SW480 (cell line): ENCODE data around the gene RAB3B.
"Not testable (repeated sequence)": the region's sequence is repeated elsewhere in the genome, so short reads cannot be mapped to it uniquely, and the experiment has no call there.

Source experiments
- DNase-seq: peaks from one replicate; pipeline ENCODE4 v3.0.0-alpha.2; 2016; ENCODE audit warnings: low spot score

Gene RAB3B

DNA sequence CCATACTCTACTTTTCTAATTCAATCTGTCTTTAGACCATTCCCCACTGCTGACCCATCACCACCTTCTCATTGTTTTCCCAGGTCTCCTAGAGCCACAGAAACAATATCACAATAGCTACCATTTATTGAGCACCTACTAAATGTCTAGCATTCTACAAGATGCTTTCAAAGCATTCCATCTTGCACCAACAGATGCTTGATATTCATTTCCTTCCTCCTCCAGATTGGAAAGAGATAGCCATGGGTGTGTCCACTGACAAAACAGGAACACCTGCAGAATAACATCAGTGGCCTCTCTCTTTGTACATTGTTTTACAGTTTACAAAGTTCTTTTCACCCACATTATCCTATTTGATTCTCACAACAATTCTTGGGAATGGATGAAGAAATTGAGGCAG, 2.2 kb downstream of the RAB3B start:
- no peak for DNase-seq

DNA sequence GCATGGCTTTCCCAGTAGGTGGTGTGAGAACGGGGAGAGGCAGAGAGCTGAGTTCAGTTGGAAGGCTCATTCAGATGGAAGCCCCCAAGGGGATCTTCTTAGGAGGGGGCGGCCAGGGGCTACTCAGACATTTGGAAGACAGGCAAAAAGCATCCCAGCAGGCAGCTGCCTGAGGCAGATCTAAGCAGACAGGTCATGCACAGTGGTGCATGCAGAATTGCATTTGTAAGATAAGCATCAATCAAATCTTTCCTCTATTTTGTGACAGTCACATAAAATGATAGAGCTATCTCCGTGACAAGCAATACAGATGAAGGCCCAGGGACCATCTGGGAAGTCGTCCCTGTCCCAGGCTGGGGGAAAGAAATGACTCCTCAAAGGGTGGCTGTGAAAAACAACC, 3.8 kb downstream of the RAB3B start:
- no peak for DNase-seq

DNA sequence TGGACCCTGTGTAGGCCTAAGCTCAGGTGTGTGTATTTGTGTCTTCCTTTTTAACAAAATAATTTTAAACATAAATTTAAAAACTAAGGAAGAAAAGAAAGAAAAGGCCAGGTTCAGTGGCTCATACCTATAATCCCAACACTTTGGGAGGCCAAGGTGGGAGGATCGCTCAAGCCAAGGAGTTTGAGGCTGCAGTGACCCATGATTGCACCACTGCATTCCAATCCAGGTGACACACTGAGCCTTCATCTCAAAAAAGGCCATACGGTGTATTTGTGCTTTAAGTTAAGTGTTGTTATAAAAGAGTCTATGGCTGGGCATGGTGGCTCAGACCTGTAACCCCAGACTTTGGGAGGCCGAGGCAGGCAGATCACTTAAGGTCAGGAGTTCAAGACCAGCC, 8.3 kb downstream of the RAB3B start:
- no peak for DNase-seq

DNA sequence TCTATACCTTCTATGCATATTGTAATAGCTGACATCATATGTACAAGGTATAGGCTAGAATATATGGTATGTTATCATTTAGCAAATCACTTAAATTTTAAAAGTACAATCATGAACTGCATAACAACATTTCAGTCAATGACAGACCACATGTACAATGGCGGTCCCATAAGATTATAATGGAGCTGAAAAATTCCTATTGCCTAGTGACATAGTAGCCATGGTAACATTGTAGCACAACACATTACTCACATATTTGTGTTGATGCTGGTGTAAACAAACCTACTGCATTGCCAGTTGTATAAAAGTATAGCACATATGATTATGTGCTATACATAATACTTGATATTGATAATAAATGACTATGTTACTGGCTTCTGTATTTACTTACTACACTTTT, 8.9 kb downstream of the RAB3B start:
- DNase-seq, result no peak

DNA sequence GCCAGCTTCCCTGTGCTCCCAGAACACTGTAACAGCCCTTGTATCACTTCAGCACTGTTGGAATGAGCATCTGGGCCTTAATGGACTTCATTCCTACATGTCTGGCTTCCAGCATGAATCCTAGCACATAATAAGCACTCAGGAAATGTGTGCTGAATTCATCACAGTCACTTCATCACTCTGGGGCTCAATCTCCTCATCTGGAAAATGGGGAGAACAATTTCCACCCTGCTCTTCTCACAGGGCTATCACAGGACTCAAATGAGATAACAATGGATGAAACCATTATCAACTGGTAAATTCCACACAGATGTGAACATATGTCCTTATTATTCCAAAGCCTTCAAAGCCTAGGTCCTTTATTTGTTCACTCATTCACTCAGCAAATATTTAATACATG, 12.4 kb downstream of the RAB3B start:
- DNase-seq, result no peak

DNA sequence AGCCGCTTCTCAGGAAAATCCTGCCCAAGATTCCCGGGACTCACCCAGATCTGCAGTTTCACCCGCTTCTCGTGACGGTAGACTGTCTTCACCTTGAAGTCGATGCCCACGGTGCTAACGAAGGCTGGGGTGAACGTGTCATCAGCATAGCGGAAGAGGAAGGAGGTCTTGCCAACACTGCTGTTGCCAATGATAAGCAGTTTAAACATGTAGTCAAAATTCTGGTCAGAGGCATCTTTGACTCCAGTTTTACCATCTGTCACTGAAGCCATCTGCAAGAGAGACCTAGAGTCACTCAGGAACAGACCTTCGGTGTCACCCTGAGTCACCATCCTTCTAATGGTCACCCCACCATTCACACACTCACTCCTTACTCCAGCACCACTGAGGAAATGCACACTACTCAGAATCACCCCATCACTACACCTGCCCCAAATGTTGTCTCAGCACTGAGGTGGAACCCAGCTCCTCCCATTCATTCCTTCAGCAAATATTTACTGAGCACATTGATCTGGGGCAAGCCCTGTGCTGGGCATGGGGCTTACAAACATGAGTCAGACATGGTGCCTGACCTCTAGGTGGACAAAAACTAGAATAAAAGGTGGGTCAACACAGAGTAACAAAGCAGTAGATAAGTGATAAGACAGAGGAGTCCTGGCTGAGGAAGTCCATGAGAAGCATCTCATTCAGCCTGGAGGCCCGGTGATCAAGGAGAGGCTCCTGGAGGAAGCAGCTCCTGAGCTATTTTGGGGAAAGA, 13.5 kb downstream of the RAB3B start:
- DNase-seq, result no peak

DNA sequence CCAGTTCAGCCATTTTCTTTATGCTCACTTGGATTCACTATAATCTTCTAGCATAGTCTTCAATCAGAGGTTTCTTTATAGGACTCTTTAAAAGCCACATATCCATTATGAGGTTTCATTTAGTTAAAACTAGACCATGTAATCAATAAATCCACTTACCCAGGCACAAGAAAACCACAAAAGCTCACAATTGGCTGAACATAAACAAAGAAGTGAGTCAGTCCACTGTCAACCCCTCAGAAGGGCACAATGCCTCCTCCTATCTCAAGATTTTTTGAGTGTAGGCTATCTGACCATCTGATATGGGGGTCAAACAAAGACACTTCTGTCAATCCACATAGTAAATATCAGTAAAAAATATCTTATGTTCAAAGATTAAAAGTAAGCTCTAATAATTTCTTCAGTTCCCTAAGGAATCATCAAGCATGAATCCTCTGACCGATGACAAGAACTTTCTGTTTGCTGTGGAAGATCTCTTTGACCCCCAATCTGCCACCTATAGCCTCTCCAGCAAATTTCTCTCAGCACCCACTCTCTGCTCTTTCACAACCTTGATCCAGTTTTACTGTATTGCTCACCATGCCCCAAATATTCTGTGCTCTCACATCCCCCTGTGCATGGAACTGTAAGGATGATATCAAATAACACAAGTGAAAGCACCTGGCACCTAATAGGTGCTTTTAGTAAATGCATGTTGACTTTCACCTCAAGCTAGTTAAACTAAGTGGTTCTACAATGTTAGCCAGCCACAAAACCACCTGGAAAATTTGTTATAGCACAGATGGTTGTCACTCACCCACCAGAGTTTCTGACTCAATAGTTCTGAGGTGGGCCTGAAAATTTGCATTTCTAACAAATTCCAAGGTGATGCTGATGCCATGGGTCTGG, 16.7 kb downstream of the RAB3B start:
- DNase-seq, result peak; percentile 17

DNA sequence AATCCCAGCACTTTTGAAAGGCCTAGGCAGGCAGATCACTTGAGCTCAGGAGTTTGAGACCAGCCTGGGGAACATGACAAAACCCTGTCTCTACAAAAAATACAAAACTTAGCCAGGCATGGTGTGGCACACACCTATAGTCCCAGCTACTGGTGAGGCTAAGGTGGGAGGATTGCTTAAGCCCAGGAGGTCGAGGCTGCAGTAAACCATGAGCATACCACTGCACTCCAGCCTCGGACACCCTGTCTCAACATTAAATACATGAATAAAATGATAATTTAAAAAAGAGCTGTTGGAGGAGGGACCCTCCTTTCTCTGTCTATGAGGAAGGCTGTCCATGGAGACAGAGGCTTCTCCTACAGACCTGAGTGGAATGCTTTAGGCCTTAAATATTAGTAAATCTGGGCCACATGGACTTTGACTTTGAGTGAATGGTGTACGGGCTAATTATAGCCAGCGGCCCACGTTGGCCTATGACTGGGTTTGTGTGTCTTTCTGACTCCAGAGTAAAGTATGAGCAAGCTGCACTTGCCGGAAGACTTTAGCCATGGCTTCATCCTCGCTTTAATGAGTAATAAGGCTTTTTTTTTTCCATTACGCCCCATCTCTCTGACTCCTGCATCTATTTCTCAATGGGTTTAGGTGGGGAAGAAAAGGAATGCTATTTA, 21.3 kb downstream of the RAB3B start:
- DNase-seq, result no peak

DNA sequence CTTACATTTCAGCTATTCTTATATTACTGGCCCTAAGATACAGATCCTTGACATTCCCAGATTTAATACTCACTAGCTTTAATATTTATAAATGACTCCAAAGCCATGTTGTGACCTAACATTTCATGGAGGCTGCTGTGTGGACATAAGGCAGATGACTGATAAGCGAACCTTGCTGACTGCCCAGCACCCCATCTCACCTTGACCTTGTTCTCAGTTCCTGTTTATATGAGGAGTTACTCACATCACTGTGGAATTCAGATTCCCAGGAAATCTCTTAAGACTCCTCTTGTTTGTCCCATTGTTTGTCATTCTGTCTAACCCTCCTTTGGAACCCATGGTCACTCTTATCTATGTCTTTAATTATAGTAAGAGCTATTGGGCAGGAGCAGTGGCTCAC, 21.9 kb downstream of the RAB3B start:
- DNase-seq, result no peak

DNA sequence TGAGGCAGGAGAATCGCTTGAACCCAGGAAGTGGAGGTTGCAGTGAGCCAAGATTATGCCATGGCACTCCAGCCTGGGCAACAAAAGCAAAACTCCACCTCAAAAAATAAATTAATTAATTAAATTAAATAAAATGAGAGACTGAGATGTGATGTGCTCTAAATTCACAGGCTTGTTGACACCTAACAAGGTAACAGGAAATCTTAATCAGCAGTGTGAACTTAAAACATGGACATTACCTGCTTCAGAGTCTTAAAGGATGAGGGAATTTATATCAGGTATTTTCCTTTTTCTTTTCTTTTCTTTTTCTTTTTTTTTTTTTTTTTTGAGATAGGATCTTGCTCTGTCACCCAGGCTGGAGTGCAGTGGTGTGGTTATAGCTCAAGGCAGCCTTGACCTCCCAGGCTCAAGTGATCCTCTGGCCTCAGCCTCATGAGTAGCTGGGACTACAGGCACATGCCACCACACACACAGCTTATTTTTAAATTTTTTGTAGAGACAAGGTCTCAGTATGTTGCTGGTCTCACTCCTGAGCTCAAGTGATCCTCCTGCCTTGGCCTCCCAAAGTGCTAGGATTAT, 23.2 kb downstream of the RAB3B start:
- DNase-seq, result not testable (repeated sequence)

DNA sequence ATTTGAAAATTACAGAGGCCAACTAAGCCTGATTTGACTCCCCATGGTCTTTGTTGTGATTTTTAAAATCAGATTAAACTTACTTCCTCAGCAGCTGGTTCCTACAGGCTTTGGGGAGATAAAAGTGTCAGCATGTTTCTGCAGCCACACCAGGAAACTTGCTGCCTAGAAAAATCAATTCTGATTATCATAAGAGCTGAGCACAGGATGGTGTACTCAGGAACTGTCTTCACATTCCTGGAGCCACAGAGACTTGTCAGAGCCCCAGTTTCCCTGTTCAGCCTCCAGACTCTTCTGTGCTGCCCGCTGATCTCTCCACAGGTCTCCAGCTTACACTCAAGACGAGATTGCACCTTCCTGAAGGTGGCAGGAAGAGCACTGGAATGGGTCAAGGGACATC, 23.9 kb downstream of the RAB3B start:
- no peak for DNase-seq

DNA sequence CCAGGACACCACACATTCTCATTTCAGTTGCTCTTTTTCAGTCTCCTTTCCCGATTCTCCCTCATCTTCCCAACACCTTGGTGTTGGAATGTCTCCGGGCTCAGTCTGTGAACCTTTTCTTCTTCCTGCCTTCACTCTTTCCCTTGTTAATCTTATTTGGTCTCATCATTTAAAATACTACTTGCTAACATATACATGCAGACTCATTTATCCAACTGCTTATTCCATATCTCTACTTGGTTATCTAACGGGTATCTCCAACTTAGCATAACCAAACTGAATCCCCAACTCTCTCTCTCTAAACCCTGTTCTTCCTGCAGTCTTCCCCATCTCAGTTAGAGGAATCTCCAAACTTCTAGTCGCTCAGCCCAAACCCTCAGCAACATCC, 26.2 kb downstream of the RAB3B start:
- no peak for DNase-seq

DNA sequence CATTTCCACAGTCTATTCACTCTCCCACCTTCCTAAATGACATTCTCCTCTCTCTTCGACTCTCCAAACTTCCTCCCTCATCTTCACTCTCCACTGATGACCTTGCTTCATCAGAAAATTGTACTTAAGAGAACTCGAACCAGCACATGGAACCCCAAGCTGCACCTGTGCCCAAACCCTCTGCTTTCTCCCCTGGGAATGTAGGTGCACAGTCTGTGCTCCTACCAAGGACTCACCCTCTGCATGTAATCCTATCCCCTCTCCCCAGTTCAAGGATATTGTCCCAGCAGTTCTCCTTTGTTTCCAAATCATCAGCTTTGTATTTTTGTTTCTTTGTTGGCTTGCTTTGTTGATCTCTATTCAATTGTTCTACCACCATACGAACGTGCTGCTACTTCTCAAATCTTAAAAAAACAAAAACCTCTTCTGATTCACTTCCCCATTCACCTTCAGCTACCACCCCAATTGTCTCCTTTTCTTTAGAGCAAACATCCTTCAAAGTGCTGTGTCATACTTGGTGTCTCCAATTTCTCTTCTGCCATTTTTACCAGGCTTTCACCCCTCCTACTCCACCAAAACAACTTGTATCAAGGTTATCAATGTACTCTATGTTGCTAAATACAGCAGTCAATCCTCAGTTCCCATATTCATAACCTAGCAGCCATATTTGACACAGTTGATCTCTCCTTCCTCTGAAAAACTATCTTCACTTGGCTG, 26.8 kb downstream of the RAB3B start:
- DNase-seq, result no peak

DNA sequence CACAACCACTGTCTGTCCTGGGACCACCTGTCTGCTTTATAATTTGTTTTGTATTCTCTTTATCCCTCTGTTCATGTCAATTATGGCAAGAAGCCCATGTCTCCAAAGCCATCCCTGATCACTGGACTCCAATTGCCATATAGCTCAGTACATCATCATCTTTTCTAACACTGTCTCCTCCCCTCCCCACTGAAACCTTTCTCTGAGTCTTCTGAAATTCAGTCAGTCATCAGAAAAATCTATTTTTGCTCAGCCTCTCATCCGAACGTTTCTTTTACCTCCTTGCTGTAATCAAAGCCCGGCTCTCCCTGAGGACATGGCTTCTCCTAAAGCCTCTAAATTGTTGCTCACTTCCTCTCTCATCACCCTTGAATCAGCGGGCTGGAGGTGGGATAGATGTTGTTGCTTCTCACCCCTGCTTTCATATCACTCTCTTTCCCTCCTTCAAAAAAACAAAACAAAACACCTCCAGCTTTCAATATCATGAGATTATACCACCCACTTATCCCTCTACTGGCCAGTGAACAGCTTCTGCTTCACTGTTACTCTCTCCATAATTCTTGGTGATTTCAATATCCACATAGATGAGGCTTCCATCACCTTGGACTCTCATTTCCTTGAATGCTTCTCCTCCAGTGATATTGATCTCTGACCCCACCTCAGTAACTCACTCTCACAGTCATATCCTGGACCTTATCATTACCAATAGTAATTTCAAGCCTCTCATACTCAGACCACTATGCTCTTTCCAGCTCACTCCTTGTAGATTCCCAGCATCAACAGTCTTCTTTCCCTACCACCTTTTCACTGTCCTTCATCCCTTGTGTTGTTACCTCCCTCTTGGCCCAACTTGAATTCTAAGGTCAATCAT, 27.8 kb downstream of the RAB3B start:
- DNase-seq, result no peak

DNA sequence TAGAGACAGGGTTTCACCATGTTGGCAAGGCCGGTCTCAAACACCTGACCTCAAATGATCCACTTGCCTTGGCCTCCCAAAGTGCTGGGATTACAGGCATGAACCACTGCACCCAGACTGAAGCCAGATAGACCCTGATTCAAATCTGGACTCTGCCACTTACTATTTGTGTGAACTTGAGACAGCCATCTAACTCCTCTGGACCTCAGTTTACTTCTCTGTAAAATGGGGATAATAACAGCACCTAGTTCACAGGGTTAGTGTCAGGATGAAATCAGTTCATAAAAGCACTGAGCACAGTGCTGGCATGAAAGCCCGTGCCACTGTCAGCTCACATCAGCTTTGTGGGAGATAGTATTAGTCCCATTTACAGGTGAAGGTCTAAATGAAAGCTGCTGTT, 28.5 kb downstream of the RAB3B start:
- DNase-seq, result no peak

DNA sequence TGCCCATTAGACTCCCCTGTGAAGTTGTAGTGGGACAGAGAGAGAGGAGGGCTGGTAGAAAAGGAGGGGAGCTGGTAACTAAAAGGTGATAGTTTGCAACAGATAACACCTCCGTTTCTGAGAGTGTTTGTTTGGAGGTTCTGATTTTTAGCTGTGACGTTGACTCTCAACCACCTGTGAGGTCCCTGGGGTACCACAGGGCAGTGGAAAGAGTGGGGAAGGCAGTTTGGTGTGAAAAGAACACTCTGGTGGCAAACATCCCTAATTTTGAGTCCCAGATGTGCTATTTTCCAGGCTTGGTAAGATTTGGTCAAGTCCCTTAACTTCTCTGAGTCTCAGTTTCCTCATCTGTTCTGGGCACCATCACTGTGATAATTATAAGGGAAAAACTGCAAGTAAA, 29.3 kb downstream of the RAB3B start:
- DNase-seq, result no peak

DNA sequence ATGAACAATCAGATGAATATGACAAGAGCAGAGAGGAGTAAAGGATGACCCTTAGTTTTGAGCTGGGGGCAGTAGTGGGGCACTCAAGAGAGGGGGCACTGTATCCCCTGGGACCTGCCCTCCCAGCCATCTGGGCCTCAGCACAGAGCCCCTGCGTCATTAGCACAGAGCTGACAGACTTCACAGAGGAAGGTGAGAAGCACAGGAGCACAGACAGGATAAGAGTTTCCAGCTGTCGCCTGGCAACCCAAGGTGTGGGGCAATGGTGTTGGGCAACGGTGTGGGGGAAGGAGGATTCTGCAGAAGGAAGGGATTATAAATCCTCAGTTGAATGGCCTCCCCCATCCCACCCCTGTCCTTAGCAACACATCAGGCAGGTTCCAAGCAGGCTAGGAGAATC, 30.2 kb downstream of the RAB3B start:
- no peak for DNase-seq

DNA sequence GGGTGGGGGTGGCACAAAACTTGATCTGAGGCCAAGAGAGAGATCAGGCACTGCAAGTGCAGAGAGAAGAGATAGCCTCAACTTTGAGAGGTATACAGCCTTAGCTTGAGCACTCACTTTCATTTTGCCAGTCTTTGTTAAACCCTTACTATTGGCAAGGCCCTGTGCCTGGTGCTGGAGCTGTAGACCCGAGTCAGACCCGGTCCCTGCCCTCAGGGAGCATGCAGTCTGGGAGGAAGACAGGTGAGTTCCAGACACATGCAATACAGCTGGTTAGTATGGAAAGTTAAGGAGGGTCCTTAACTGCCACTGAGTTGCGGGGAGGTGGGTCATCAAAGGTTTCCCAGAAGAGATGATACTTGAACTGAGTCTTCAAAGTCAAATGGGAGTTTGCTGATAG, 31.7 kb downstream of the RAB3B start:
- DNase-seq, result no peak

DNA sequence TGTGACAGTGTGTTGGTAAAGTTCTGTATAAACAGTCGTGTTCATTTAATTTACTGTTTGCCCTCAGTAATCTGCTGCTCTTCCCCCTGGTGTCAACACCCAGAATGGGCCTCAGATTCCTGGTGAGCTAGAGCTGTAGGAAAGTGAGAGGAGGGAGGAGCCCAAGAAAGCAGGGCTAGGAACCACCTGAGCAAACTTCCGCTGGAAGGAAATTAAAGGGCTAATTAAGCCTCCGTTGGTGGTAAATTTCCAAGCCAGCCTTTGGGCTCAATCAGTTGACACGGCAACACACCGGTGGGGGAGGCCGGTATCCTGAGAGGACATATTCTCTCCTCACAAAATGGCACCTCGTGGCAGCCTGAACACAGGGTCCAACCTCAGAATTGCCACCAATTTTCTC, 32.9 kb downstream of the RAB3B start:
- no peak for DNase-seq

DNA sequence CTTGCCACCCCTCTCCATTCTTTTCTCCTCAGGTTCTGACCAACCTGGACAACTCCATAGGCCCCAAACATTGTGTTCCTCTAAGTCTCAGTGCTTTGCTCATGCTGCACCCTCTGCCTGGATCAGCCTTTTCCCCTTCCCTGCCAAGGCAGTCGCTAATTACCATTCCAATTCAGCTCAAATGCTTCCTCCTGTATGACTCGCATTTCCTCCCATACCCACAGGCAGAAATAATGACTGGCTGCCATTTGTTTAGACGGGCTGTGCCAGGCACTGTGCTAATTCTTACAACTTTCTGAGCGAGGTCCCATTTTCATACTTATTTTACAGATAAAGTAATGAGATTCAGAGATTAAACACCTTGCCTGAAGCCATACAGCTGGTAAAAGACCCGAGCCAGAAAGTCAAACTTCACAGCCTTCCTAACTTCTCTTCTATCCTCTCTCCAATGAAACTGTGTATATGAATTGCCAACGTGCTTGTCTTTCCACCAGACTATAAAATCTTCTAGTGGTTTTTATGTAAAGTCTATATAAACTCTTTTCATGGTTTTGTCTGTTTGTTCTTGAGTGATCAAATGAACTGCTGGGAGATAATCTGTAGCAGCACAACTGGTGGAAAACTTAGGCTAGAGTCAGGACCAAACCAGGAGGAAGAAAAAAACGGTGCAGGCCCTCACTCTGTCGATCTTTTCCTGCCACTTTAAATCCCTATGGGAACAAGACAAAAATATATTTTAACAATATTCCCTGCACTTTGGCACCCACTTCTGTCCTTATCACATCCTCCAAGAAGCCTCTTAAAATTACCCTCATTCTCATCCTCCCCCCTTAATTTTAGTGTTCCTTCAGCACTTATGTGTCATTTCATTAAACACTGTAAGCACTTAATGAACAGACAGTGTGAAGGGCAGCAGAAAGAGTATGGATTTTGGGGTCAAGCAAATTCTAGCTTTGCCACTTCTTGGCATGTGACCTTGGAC, 33.7 kb downstream of the RAB3B start:
- peak; percentile 15 for DNase-seq
